Loucy (cell line): ENCODE data around the gene TRPV6.

Source experiments
- H2AFZ ChIP-seq: fragments of 200-600 bp; sonication (generic); 2 replicates; pipeline ENCODE4 v1.6.0; 2016; ENCODE audit warnings: antibody characterized with exemption, mild to moderate bottlenecking, low read length, moderate library complexity
- H3F3A ChIP-seq: fragments of 200-600 bp; 2 replicates; pipeline ENCODE4 v1.6.0; 2016; ENCODE audit warnings: antibody characterized with exemption, low read depth, mild to moderate bottlenecking
- H3K27me3 ChIP-seq: fragments of 200-600 bp; sonication (generic); 2 replicates; pipeline ENCODE4 v1.6.1; 2014; ENCODE audit warnings: low read length, mild to moderate bottlenecking; ENCODE audit not compliant: insufficient read depth, poor library complexity, severe bottlenecking
- H3K36me3 ChIP-seq: fragments of 200-600 bp; sonication (generic); 2 replicates; pipeline ENCODE4 v1.6.1; 2016; ENCODE audit warnings: low read length; ENCODE audit not compliant: insufficient read depth
- H3K4me1 ChIP-seq: fragments of 200-600 bp; sonication (generic); 2 replicates; pipeline ENCODE4 v1.5.1; 2014; ENCODE audit warnings: low read length, mild to moderate bottlenecking; ENCODE audit not compliant: insufficient read depth, poor library complexity, severe bottlenecking
- H3K4me2 ChIP-seq: fragments of 200-600 bp; sonication (generic); 2 replicates; pipeline ENCODE4 v1.6.0; 2014; ENCODE audit warnings: antibody characterized with exemption, low read length, low read depth, mild to moderate bottlenecking; ENCODE audit not compliant: poor library complexity, severe bottlenecking
- H3K4me3 ChIP-seq: fragments of 200-600 bp; sonication (generic); 2 replicates; pipeline ENCODE4 v1.5.1; 2014; ENCODE audit warnings: low read length, mild to moderate bottlenecking, mixed read lengths; ENCODE audit not compliant: poor library complexity, severe bottlenecking
- H3K79me2 ChIP-seq: fragments of 200-600 bp; sonication (generic); 2 replicates; pipeline ENCODE4 v1.6.1; 2014; ENCODE audit warnings: low read length; ENCODE audit not compliant: insufficient read depth
- H3K9ac ChIP-seq: fragments of 200-600 bp; sonication (generic); 2 replicates; pipeline ENCODE4 v1.6.0; 2014; ENCODE audit warnings: mild to moderate bottlenecking, low read depth, low read length, moderate library complexity; ENCODE audit not compliant: poor library complexity, severe bottlenecking
- H3K9me2 ChIP-seq: fragments of 200-600 bp; sonication (generic); replicated peaks from 2 replicates; pipeline ENCODE4 v1.6.1; 2016; ENCODE audit warnings: low read depth, low read length, mixed read lengths
- H3K9me3 ChIP-seq: fragments of 200-600 bp; sonication (generic); 2 replicates; pipeline ENCODE4 v1.6.1; 2014; ENCODE audit warnings: mild to moderate bottlenecking, antibody characterized with exemption, low read length, low read depth; ENCODE audit not compliant: insufficient read depth
- H4K20me1 ChIP-seq: fragments of 200-600 bp; sonication (generic); 2 replicates; pipeline ENCODE4 v1.6.0; 2014; ENCODE audit warnings: antibody characterized with exemption, low read length, mild to moderate bottlenecking; ENCODE audit not compliant: insufficient read depth, poor library complexity, severe bottlenecking
- EZH2phosphoT487 ChIP-seq: fragments of 200-600 bp; IDR thresholded peaks from 2 replicates; pipeline ENCODE4 v1.6.1; 2018; ENCODE audit warnings: antibody characterized with exemption, mild to moderate bottlenecking, moderate library complexity, borderline replicate concordance
- TF ChIP-seq, protein P1 (sequence below): fragments of 200-600 bp; sonication (generic); conservative IDR thresholded peaks from 2 replicates; pipeline ENCODE4 v1.5.1; 2014; ENCODE audit warnings: mild to moderate bottlenecking, antibody characterized with exemption, low read length

TRPV6 gene

DNA sequence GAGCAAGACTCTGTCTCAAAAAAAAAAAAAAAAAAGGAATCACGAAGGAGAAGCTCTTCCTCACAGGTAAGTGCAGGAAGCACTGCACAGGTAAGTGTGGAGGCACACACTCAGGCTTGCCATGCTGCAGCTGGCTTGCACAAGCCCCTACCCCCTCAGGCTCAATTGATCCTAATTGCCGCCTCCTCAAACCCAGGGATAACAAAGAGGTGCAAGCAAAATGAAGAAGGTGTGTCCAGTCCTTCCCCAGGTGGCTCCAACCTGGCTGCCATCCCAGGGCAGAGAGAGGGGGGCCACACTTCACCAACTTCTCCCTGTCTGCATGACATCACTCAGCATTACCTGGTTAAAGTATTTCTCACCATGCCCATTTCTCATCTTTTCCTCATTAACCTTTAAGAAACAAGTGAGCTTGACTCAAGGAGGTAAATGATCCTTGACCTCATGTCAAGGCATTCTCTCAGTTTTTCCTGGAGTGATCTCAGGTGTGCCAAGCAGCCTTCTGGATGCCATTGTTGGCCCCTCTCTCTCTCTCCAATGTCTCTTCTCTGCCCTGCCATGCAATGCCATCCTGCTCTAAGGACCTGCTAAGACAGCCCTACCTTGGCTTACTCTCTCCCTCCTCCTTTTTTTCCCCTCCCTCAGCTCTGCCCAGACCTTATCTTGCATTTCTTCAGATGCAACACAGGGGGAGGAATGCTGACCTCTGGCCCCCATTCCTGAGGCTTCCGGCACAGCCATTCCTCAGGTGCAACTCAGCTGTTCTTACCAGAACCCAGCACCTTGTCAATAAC lies 13.0 kb upstream of the TRPV6 start:
- H3K9ac ChIP-seq, result no peak overlapping the region
- H4K20me1 ChIP-seq, result no peaks in the 10 kb centered on the region
- H3K9me3 ChIP-seq, result no peaks in the 10 kb centered on the region
- no peak overlapping the region for H3K4me2 ChIP-seq
- TF ChIP-seq, protein P1, sequence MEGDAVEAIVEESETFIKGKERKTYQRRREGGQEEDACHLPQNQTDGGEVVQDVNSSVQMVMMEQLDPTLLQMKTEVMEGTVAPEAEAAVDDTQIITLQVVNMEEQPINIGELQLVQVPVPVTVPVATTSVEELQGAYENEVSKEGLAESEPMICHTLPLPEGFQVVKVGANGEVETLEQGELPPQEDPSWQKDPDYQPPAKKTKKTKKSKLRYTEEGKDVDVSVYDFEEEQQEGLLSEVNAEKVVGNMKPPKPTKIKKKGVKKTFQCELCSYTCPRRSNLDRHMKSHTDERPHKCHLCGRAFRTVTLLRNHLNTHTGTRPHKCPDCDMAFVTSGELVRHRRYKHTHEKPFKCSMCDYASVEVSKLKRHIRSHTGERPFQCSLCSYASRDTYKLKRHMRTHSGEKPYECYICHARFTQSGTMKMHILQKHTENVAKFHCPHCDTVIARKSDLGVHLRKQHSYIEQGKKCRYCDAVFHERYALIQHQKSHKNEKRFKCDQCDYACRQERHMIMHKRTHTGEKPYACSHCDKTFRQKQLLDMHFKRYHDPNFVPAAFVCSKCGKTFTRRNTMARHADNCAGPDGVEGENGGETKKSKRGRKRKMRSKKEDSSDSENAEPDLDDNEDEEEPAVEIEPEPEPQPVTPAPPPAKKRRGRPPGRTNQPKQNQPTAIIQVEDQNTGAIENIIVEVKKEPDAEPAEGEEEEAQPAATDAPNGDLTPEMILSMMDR, result no peak
- TF ChIP-seq EZH2phosphoT487, result no peak
- no peaks in the 10 kb centered on the region for H3K4me1 ChIP-seq
- no peaks in the 10 kb centered on the region for H3F3A ChIP-seq
- no peaks in the 10 kb centered on the region for H3K36me3 ChIP-seq
- H3K4me3 ChIP-seq, result no peak overlapping the region
- no peaks in the 10 kb centered on the region for H3K9me2 ChIP-seq
- H2AFZ ChIP-seq, result no peak overlapping the region
- no peaks in the 10 kb centered on the region for H3K27me3 ChIP-seq
- H3K79me2 ChIP-seq, result no peaks in the 10 kb centered on the region

DNA sequence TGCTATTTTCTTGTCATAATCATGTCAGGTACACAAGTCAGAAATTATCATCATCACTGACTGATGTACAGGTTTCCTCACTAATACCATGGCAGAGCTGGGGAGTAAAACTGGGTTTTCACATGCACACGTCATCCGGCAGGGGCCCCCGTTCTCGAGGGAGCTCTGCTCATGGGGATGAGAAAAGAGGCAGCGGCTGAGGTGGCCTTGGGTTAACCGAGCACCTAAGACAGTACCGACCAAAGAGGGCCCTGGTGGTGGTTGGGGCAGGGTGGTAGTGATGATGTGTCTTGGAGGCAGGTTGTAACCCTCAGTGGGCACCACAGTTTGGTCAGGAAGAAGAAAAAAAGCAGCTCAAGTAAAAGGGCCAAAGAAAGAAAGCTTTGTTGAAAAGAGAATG lies 12.1 kb upstream of the TRPV6 start:
- Histone ChIP-seq H3K36me3 (no peaks in the 10 kb centered on the region), H3K9me3 (no peaks in the 10 kb centered on the region), H3K79me2 (no peaks in the 10 kb centered on the region), H3F3A (no peaks in the 10 kb centered on the region), H2AFZ (no peak overlapping the region), H3K4me1 (no peaks in the 10 kb centered on the region), H3K4me2 (no peak overlapping the region), H3K9ac (no peak overlapping the region), H3K27me3 (no peaks in the 10 kb centered on the region), H4K20me1 (no peaks in the 10 kb centered on the region), H3K4me3 (no peak overlapping the region), H3K9me2 (no peaks in the 10 kb centered on the region)
- TF ChIP-seq, protein P1, result no peak
- TF ChIP-seq EZH2phosphoT487, result no peak

DNA sequence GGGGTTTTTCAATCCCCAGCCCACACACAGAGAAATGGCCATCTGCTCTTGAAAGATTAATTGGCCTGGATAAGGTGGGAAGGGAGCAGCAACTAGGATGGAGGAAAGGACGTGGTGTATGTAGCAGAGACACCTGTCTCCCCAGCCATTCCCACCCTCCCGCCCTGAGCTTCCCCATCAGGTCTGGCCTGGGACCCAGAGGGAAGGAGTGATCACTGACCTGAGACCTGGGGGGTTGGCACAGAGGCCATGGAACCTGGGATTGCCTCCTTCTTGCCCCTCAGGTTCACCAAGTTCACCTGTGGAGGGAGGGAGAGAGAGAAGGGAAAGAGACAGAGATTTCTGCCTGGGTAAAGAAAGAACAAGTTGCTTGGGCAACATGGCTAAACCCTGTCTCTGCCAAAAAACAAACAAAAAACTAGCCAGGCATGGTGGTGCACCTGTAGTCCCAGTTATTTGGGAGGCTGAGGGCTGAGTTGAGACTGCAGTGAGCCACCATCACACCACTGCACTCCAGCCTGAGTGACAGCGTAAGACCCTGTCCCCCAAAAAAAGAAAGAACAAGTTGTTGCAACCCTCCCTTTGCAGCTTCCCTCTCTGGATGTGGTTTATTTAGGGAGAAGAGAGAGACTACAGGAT lies 11.3 kb upstream of the TRPV6 start:
- TF ChIP-seq, protein P1, result no peak
- no peak for TF ChIP-seq EZH2phosphoT487
- H3K9ac ChIP-seq, result no peak overlapping the region
- H3F3A ChIP-seq, result no peaks in the 10 kb centered on the region
- H3K9me3 ChIP-seq, result no peaks in the 10 kb centered on the region
- no peak overlapping the region for H3K4me2 ChIP-seq
- H3K9me2 ChIP-seq, result no peaks in the 10 kb centered on the region
- H2AFZ ChIP-seq, result no peak overlapping the region
- no peaks in the 10 kb centered on the region for H3K36me3 ChIP-seq
- no peaks in the 10 kb centered on the region for H3K27me3 ChIP-seq
- H3K4me3 ChIP-seq, result no peak overlapping the region
- no peaks in the 10 kb centered on the region for H4K20me1 ChIP-seq
- H3K4me1 ChIP-seq, result no peaks in the 10 kb centered on the region
- H3K79me2 ChIP-seq, result no peaks in the 10 kb centered on the region
